GM13976 (cell line): ENCODE measurements around the gene SLC2A9.

ENCODE experiments used
- DNase-seq: peaks from one replicate; pipeline ENCODE4 v3.0.0; 2012; ENCODE audit warnings: low spot score
- CTCF ChIP-seq: IDR thresholded peaks from 2 replicates; pipeline ENCODE4 v1.5.1; 2012; ENCODE audit warnings: borderline replicate concordance, mild to moderate bottlenecking; ENCODE audit not compliant: insufficient read depth; ENCODE audit errors: extremely low read depth, missing control alignments, control extremely low read depth
- in situ Hi-C: fragments of 300-500 bp; cut with MboI; formaldehyde crosslinking; loops from one replicate; pipeline ENCODE4 v1.12.0; 2022; ENCODE audit warnings: low sequenced_read_pairs, mixed read lengths, inconsistent platforms; ENCODE audit not compliant: unreplicated experiment

The SLC2A9 gene

DNA sequence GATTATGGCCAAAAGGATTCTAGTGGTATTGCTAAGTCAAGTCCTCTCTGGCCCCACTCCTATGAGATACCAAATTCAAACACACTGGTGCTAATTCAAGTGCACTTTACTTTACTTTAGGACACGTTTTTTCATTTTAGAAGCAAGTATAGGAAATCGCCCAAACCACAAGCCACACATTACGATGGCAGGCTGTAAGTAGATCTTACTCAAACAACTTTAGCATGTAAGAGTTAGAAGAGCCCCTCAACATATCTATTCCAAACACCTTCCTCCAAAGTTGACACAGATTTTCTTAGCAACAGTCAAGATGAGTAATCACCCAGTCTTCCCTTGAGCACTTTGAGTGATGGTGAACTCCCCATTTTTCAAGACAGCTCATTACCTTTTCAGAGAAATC, 196.2 kb downstream of the SLC2A9 start:
- no peak for DNase-seq
- in situ Hi-C loops, result no loop called here
- no peak for TF ChIP-seq CTCF

DNA sequence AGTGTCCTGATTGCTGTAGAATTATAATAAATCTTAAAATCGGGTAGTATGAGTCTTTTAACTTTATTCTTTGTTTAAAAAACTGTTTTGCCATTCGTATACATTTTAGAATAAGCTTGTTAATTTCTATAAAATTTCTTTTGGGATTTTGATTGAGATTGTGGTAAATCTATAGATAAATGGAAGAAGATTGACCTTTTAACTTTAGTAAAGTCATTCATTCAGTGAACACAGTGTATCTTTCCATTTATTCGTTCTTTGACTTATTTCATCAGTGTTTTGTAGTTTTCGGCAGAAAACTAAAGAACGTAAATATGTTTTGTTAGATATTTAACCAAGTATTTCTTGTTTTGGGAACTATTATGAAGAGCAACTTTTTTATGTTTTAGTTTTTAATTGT, 201.0 kb downstream of the SLC2A9 start:
- in situ Hi-C loops, result no loop called here
- no peak for TF ChIP-seq CTCF
- no peak for DNase-seq

GRCh38 chr4:9816285-9816684, 205.0 kb downstream of the SLC2A9 start:
- no peak for DNase-seq
- no peak for TF ChIP-seq CTCF
- in situ Hi-C loops, result no loop called here

DNA sequence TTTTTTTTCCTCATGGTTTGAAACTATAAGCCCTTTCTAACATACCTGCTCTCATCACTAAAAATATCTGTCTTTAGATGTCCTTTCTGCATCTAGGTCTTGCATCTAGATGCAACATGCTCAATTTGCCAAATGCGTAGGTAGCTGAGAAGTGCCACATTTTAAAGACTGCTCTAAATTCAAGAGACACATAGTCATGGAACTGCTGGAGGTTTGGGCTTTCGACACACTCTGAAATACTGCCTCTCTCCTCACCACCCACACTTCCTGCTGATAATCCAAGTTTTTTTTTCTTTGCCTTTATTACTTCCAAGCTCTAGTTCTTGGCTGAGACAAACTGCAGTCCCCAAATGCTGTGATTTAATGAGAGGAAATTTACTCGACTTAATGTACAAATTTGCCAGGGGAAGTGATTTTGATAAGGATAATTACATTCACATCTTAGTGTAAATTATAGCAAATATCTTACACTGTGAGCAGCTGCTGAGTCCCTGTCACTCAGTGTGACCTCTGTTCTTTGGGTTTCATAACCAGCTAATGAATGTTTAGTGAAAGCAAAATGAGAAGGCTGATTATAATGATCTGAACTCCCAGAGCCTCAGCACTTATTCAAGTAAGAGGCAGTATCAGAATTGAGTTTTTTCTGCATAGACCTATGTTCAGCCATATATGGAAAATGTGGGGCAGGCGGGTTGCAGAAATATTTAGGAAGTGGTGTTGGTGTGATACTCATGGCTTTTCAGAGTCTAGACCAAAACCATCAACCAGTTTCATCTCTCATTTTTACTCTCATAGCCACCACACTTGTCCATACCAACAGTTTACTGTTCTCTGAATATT, 208.6 kb downstream of the SLC2A9 start:
- in situ Hi-C loops, result no loop called here
- no peak for TF ChIP-seq CTCF
- peak; percentile 23 for DNase-seq

DNA sequence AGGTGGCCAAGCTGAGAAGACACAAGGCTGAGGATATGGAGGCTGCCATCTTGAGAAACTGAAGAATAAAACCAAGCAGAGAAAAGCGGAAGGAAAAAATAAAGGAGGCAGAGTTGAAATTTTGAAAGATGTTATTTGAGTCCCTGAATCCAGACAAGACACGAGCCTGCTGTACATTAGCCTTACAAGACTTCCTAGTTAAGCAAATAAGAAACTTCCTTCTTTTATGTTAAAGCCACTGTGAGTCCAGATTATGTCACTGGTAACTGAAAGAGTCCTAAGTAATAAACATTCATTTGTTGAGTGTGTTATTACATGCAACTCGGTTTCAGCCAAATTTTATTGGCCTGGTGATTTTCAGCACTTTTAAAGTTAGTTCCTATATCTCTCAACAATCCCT, 209.5 kb downstream of the SLC2A9 start:
- TF ChIP-seq CTCF, result no peak
- DNase-seq, result no peak
- in situ Hi-C loops, result no loop called here

- no peak for TF ChIP-seq CTCF
- in situ Hi-C loops, result no loop called here
- DNase-seq, result no peak
Observed at GRCh38 chr4:9808077-9808476, 213.2 kb downstream of the SLC2A9 start.
